SH-SY5Y (cell line): ENCODE results near the gene ITPR2.

ENCODE experiments used
- GATA2 ChIP-seq: IDR thresholded peaks from 2 replicates; pipeline ENCODE4 v1.6.1; 2011; ENCODE audit warnings: mild to moderate bottlenecking, low read depth, low read length
- GATA3 ChIP-seq: IDR thresholded peaks from 2 replicates; pipeline ENCODE4 v1.6.1; 2011; ENCODE audit warnings: low read depth, mild to moderate bottlenecking, low read length, moderate library complexity

DNA sequence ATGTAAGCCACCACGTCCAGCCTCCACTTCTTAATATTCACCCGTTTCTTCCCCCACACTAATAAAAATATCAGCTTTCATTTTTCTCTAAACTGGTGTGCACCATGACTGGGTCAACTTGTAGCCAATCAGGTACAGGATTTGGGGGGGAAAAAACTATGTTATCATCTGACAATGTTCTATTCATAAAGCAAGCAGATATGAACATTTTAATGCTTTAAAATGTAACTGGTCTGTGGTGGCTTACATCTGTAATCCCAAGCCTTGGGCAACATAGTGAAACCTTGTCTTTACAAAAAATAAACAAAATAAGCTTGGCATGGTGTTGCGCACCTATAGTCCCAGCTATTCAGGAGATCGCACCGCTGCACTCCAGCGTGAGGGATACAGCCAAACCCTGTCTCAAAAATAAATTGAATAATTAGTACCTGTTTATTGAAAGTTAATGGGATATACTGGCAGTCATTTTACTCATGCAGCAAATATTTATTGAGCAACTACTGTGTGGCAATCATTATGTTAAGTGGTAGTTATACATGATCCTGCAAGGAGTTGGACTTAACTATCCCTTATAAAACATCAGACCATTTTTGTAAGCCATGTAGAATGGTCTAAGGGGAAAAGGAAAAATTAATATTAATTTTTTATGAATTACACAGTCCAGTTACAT is 15.3 kb upstream of the ITPR2 start:
- TF ChIP-seq GATA3 = no peak
- TF ChIP-seq GATA2 = no peak
